GM12801 (cell line): ENCODE measurements around the gene GARS1.

Experiments used
- CTCF ChIP-seq: IDR thresholded peaks from one replicate; pipeline ENCODE4 v1.5.1; 2011; ENCODE audit warnings: control low read depth; ENCODE audit not compliant: insufficient read length; ENCODE audit errors: extremely low read depth

The GARS1 gene

GRCh38 chr7:30594540-30595435, at the start of gene GARS1:
Gene GARS1 (plus strand): TSS chr7:30594878. CDS start chr7:30594922, 44 bp downstream.
- no peak for TF ChIP-seq CTCF

- no peak for TF ChIP-seq CTCF
Observed at GRCh38 chr7:30545791-30546555, 48.7 kb upstream of the GARS1 start.

- TF ChIP-seq CTCF, result no peak
Observed at GRCh38 chr7:30546596-30546995, 48.1 kb upstream of the GARS1 start.

- TF ChIP-seq CTCF, result no peak
Observed at GRCh38 chr7:30548845-30549244, 45.8 kb upstream of the GARS1 start.

GRCh38 chr7:30549931-30550493, 44.7 kb upstream of the GARS1 start:
- TF ChIP-seq CTCF, result no peak

GRCh38 chr7:30552330-30552729, 42.3 kb upstream of the GARS1 start:
- no peak for TF ChIP-seq CTCF

GRCh38 chr7:30553141-30553540, 41.5 kb upstream of the GARS1 start:
- no peak for TF ChIP-seq CTCF
